Colonic mucosa (tissue), 4 donors: ENCODE results near the gene AP1S1. TPM values are rescaled to one million over a fixed set of nuclear protein-coding genes. Genes with fewer than 3 reads are reported as not detected.

Experiments used
- DNase-seq: peaks from one replicate; pipeline ENCODE4 v3.0.0-alpha.2; 2020
- H3K27ac ChIP-seq: fragments of 200-600 bp; one replicate; pipeline ENCODE4 v1.8.0; 2021
- H3K27me3 ChIP-seq: fragments of 200-600 bp; one replicate; pipeline ENCODE4 v1.8.0; 2021
- H3K36me3 ChIP-seq: fragments of 200-600 bp; one replicate; pipeline ENCODE4 v1.8.0; 2021
- H3K4me1 ChIP-seq: fragments of 200-600 bp; one replicate; pipeline ENCODE4 v1.8.0; 2021; ENCODE audit warnings: mild to moderate bottlenecking
- H3K4me3 ChIP-seq: fragments of 200-600 bp; one replicate; pipeline ENCODE4 v1.8.0; 2021
- H3K9ac ChIP-seq, 2 donors: one replicate each; pipeline ENCODE4 v1.7.0; 2013; ENCODE audit warnings: control low read depth in 2 of 2, low read depth in 2 of 2, low read length in 2 of 2
- H3K9me3 ChIP-seq: fragments of 200-600 bp; one replicate; pipeline ENCODE4 v1.8.0; 2021
- CTCF ChIP-seq: fragments of 200-600 bp; IDR thresholded peaks from one replicate; pipeline ENCODE4 v1.8.0; 2022; ENCODE audit warnings: antibody characterized with exemption, mild to moderate bottlenecking
- intact Hi-C: fragments of 100-400 bp; cut with DNase I; formaldehyde crosslinking; loops from one replicate; pipeline ENCODE4 v1.14.1; 2022
- total RNA-seq, 2 donors: library from RNA; stranded (reverse); fragmentation: NEBNext Ultra II Directional in 1 of 2; extraction: Animal tissue kit (Norgen Biotek cat#: 25700) in 1 of 2; gene quantifications; one replicate each; pipeline ENCODE4 v1.2.1, GENCODE V29; 2021
- donor health status: healthy.
- donor health status: DM: no; HTN: no; CAD: no.
- donor health status: DM: no; HTN: no; CAD: no.

AP1S1 gene
- total RNA-seq, 2 donors from 2014 or later, result 111 to 127 TPM

- peak; percentile 56 for DNase-seq
- no peak overlapping the region for H3K27ac ChIP-seq
- peak overlapping the region; percentile 23 for H3K4me3 ChIP-seq
- H3K4me1 ChIP-seq, result peaks cover 14% of the 10 kb centered on the region
- H3K9me3 ChIP-seq, result no peaks in the 10 kb centered on the region
- no peak for TF ChIP-seq CTCF
- H3K27me3 ChIP-seq, result peaks cover 46% of the 10 kb centered on the region
- no peak overlapping the region for H3K9ac ChIP-seq
- intact Hi-C loops, result no loop called here
- H3K36me3 ChIP-seq, result peaks cover 7% of the 10 kb centered on the region
These were observed 8.4 kb downstream of the AP1S1 start for GRCh38 chr7:101162551-101163278.

- intact Hi-C loops, result no loop called here
- no peak for TF ChIP-seq CTCF
- no peak overlapping the region for H3K9ac ChIP-seq
- peaks cover 7% of the 10 kb centered on the region for H3K36me3 ChIP-seq
- peaks cover 54% of the 10 kb centered on the region for H3K27me3 ChIP-seq
- peaks cover 14% of the 10 kb centered on the region for H3K4me1 ChIP-seq
- DNase-seq, result peak; percentile 57
- H3K4me3 ChIP-seq, result peak overlapping the region; percentile 23
- H3K27ac ChIP-seq, result no peak overlapping the region
- no peaks in the 10 kb centered on the region for H3K9me3 ChIP-seq
These were observed 9.2 kb downstream of the AP1S1 start for GRCh38 chr7:101163279-101164070.

- H3K27me3 ChIP-seq, result peaks cover 62% of the 10 kb centered on the region
- peaks cover 14% of the 10 kb centered on the region for H3K4me1 ChIP-seq
- intact Hi-C loops, result no loop called here
- peak overlapping the region; percentile 22 for H3K4me3 ChIP-seq
- H3K27ac ChIP-seq, result no peak overlapping the region
- H3K9me3 ChIP-seq, result no peaks in the 10 kb centered on the region
- peaks cover 1% of the 10 kb centered on the region for H3K36me3 ChIP-seq
- H3K9ac ChIP-seq, result no peak overlapping the region
- no peak for TF ChIP-seq CTCF
- DNase-seq, result no peak
These were observed 10.0 kb downstream of the AP1S1 start for GRCh38 chr7:101164071-101164840.

- intact Hi-C loops, result no loop called here
- Histone ChIP-seq H3K27me3 (peaks cover 71% of the 10 kb centered on the region), H3K27ac (no peak within 1 kb of the TSS), H3K9me3 (no peaks in the 10 kb centered on the region), H3K4me1 (peaks cover 14% of the 10 kb centered on the region), H3K36me3 (no peaks in the 10 kb centered on the region), H3K9ac (no peak within 1 kb of the TSS), H3K4me3 (no peak within 1 kb of the TSS)
- TF ChIP-seq CTCF, result no peak
- peak; percentile 95 for DNase-seq
These were observed 11.0 kb downstream of the AP1S1 start, which contains the start of gene VGF for GRCh38 chr7:101165075-101165957. Gene VGF, minus strand, starts transcription at chr7:101165569. Its CDS starts 726 bp downstream, at chr7:101164843.
